CD14-positive monocyte (primary cell): ENCODE data around the gene VSTM4. TPM values are rescaled to one million over a fixed set of nuclear protein-coding genes. Genes with fewer than 3 reads are reported as not detected.

Experiments
- DNase-seq, 3 donors: peaks; one replicate each; pipeline ENCODE4 v3.0.0-alpha.2; 2011 to 2022
- H2AFZ ChIP-seq: 2 replicates; pipeline ENCODE4 v1.6.0; 2012; ENCODE audit warnings: mild to moderate bottlenecking, low read depth, low read length, inconsistent platforms; ENCODE audit not compliant: insufficient read depth, poor library complexity, severe bottlenecking
- H3K27ac ChIP-seq, 2 donors: 1 replicate in 1 of 2; 2 replicates in 1 of 2; pipeline ENCODE4 v1.5.1; 2012 to 2013; ENCODE audit warnings: low read length in 2 of 2, control low read depth in 1 of 2, inconsistent platforms in 1 of 2, low read depth in 1 of 2, mild to moderate bottlenecking in 1 of 2
- H3K27me3 ChIP-seq, 2 donors: one replicate each; pipeline versions ENCODE4 v1.6.0 to v1.6.1; 2011 to 2013; ENCODE audit warnings: low read length in 2 of 2; ENCODE audit not compliant: control insufficient read depth in 2 of 2, insufficient read depth in 2 of 2
- H3K36me3 ChIP-seq, 2 donors: replicated peaks in 1 of 2; 1 replicate in 1 of 2; 2 replicates in 1 of 2; pipeline versions ENCODE4 v1.5.1 to v1.6.1; 2012 to 2013; ENCODE audit warnings: low read length in 2 of 2, control low read depth in 1 of 2, inconsistent platforms in 1 of 2, mild to moderate bottlenecking in 1 of 2; ENCODE audit not compliant: insufficient read depth in 2 of 2, control insufficient read depth in 1 of 2
- H3K4me1 ChIP-seq, 2 donors: 1 replicate in 1 of 2; 2 replicates in 1 of 2; pipeline versions ENCODE4 v1.5.1 to v1.6.1; 2012 to 2013; ENCODE audit warnings: low read length in 2 of 2, control low read depth in 1 of 2, inconsistent platforms in 1 of 2, mild to moderate bottlenecking in 1 of 2, moderate library complexity in 1 of 2; ENCODE audit not compliant: insufficient read depth in 2 of 2, control insufficient read depth in 1 of 2
- H3K4me2 ChIP-seq: replicated peaks from 2 replicates; pipeline ENCODE3; 2012; ENCODE audit warnings: low read length, moderate library complexity, mild to moderate bottlenecking; ENCODE audit not compliant: poor library complexity, severe bottlenecking; ENCODE audit errors: extremely low read depth
- H3K4me3 ChIP-seq, 3 experiments: fragments of 200-600 bp in 1 of 3; sonication (generic) in 1 of 3; replicated peaks in 1 of 3; 1 replicate in 2 of 3; 2 replicates in 1 of 3; pipeline ENCODE4 v1.5.1; 2011 to 2013; ENCODE audit warnings: low read length in 3 of 3, mild to moderate bottlenecking in 3 of 3, control low read depth in 2 of 3, low read depth in 2 of 3, inconsistent platforms in 1 of 3, moderate library complexity in 1 of 3
- H3K79me2 ChIP-seq: 2 replicates; pipeline ENCODE4 v1.6.0; 2012; ENCODE audit warnings: mild to moderate bottlenecking, control low read depth, inconsistent platforms, low read length, moderate library complexity; ENCODE audit not compliant: insufficient read depth
- H3K9ac ChIP-seq: 2 replicates; pipeline ENCODE4 v1.6.0; 2017; ENCODE audit warnings: low read length, mild to moderate bottlenecking; ENCODE audit not compliant: insufficient read depth, poor library complexity, severe bottlenecking
- H3K9me3 ChIP-seq, 2 donors: replicated peaks in 1 of 2; 1 replicate in 1 of 2; 2 replicates in 1 of 2; pipeline versions ENCODE4 v1.5.1 to v1.6.1; 2012 to 2013; ENCODE audit warnings: low read length in 2 of 2, control low read depth in 1 of 2; ENCODE audit not compliant: control insufficient read depth in 1 of 2, insufficient read depth in 1 of 2
- H4K20me1 ChIP-seq: 2 replicates; pipeline ENCODE4 v1.6.0; 2012; ENCODE audit warnings: mild to moderate bottlenecking, low read length, control low read depth, moderate library complexity; ENCODE audit not compliant: insufficient read depth
- H3K27ac Mint-ChIP-seq, 7 donors: one replicate each; pipeline ENCODE4 v1.8.0; 2020; ENCODE audit warnings: mild to moderate bottlenecking in 7 of 7, mixed read lengths in 7 of 7, moderate library complexity in 6 of 7, inconsistent platforms in 2 of 7
- H3K27me3 Mint-ChIP-seq, 3 donors: one replicate each; pipeline ENCODE4 v1.8.0; 2021 to 2022; ENCODE audit warnings: low read depth in 3 of 3, mild to moderate bottlenecking in 3 of 3, mixed read lengths in 3 of 3, moderate library complexity in 3 of 3, inconsistent platforms in 1 of 3
- H3K36me3 Mint-ChIP-seq, 2 donors: one replicate each; pipeline ENCODE4 v1.8.0; 2020; ENCODE audit warnings: mixed read lengths in 2 of 2, inconsistent platforms in 1 of 2, mild to moderate bottlenecking in 1 of 2
- H3K4me1 Mint-ChIP-seq: one replicate; pipeline ENCODE4 v1.8.0; 2020; ENCODE audit warnings: mild to moderate bottlenecking, mixed read lengths
- H3K4me3 Mint-ChIP-seq, 2 donors: one replicate each; pipeline ENCODE4 v1.8.0; 2020; ENCODE audit warnings: mild to moderate bottlenecking in 2 of 2, mixed read lengths in 2 of 2, moderate library complexity in 1 of 2
- H3K9me3 Mint-ChIP-seq, 7 donors: one replicate each; pipeline ENCODE4 v1.8.0; 2020 to 2022; ENCODE audit warnings: mixed read lengths in 7 of 7, mild to moderate bottlenecking in 6 of 7, moderate library complexity in 6 of 7, inconsistent platforms in 2 of 7
- WGBS: methylation state at CpG from one replicate; pipeline ENCODE4 v1.1.5; 2013; ENCODE audit warnings: missing lambda C conversion rate; ENCODE audit not compliant: insufficient coverage; 5-methylcytosine and 5-hydroxymethylcytosine counted together
- intact Hi-C, 2 donors: fragments of 100-400 bp; cut with micrococcal nuclease; formaldehyde crosslinking; loops; one replicate each; pipeline versions ENCODE4 v1.15.0 to v1.15.1; 2023
- polyA plus RNA-seq, 3 donors: library from polyadenylated mRNA; depleted of rRNA in 1 of 3; unstranded in 2 of 3; stranded (reverse) in 1 of 3; fragments of 300-500 nt in 2 of 3; fragments of >200 nt in 1 of 3; fragmentation: Illumina TruSeq in 2 of 3; gene quantifications; 1 replicate in 2 of 3; 2 replicates in 1 of 3; pipeline ENCODE4 v1.2.3, GENCODE V29; 2012 to 2021
- TF ChIP-seq, protein P1 (sequence below): fragments of 200-600 bp; IDR thresholded peaks from one replicate; pipeline ENCODE4 v1.8.0; 2022; ENCODE audit warnings: antibody characterized with exemption, mild to moderate bottlenecking

VSTM4 gene
- polyA plus RNA-seq, 3 donors = not detected

DNA sequence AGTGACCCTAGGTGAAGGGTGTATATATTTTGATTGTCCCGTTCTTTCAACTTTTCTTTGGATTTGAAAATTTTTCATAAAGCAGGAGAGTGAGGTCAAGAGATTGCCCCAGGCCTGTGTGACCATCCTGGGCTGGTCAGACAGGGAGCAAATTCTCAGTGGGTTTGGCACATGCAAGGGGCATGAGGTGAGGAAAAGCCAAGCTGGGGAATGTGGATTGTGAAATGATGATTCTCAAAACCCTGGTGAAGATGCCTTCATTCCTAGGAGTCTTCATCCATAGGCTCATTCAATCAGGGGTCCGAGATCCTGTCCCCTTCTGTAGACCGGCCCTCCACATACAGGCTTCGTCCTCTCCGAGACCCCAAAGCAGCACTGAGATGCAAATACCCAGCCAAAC, 45.5 kb upstream of the VSTM4 start:
- Mint-ChIP-seq H3K27me3 (peaks cover 0 to 7% (median 6%) of the 10 kb centered on the region in 3 donors), H3K9me3 (no peaks in the 10 kb centered on the region), H3K36me3 (no peaks in the 10 kb centered on the region), H3K27ac (no peak overlapping the region), H3K4me1 (peaks cover 14% of the 10 kb centered on the region), H3K4me3 (no peak overlapping the region)
- Histone ChIP-seq H3K79me2 (no peaks in the 10 kb centered on the region), H2AFZ (no peak overlapping the region), H3K9me3 (no peaks in the 10 kb centered on the region), H3K27ac (no peak overlapping the region), H3K27me3 (no peaks in the 10 kb centered on the region), H3K9ac (no peak overlapping the region), H3K4me2 (no peak overlapping the region), H3K36me3 (no peaks in the 10 kb centered on the region), H4K20me1 (no peaks in the 10 kb centered on the region), H3K4me1 (no peaks in the 10 kb centered on the region), H3K4me3 (no peak overlapping the region)
- 100% methylated on average over 1 of the region's 5 CpGs for WGBS
- TF ChIP-seq, protein P1, sequence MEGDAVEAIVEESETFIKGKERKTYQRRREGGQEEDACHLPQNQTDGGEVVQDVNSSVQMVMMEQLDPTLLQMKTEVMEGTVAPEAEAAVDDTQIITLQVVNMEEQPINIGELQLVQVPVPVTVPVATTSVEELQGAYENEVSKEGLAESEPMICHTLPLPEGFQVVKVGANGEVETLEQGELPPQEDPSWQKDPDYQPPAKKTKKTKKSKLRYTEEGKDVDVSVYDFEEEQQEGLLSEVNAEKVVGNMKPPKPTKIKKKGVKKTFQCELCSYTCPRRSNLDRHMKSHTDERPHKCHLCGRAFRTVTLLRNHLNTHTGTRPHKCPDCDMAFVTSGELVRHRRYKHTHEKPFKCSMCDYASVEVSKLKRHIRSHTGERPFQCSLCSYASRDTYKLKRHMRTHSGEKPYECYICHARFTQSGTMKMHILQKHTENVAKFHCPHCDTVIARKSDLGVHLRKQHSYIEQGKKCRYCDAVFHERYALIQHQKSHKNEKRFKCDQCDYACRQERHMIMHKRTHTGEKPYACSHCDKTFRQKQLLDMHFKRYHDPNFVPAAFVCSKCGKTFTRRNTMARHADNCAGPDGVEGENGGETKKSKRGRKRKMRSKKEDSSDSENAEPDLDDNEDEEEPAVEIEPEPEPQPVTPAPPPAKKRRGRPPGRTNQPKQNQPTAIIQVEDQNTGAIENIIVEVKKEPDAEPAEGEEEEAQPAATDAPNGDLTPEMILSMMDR = no peak
- DNase-seq = no peak
- intact Hi-C loops = no loop called here

DNA sequence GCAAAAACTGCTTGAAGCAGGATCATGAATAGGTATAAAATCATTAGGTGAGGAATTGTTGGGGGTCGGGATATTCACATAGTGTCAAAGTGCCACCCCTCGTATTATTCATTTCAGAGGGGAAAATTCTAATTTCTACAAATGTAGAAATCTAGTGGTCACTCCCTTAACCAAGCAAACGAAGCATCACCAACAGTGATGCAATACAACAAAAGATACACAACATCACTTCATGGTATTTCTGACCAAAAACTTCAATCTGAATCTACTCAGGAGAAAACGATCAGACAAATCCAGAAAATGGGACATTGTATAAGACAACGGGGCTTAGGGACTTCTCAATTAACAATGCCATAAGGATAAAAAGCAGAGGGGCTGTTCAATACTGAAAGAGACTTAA, 44.8 kb upstream of the VSTM4 start:
- no CpG with 5 or more reads among the region's 5 CpGs for WGBS
- no peak overlapping the region for H2AFZ ChIP-seq
- peaks cover 14% of the 10 kb centered on the region for H3K4me1 Mint-ChIP-seq
- H3K4me3 Mint-ChIP-seq = no peak overlapping the region
- no peak overlapping the region for H3K27ac ChIP-seq
- H3K4me3 ChIP-seq = no peak overlapping the region
- H3K27me3 ChIP-seq = no peaks in the 10 kb centered on the region
- H3K4me2 ChIP-seq = no peak overlapping the region
- H3K9ac ChIP-seq = no peak overlapping the region
- H3K9me3 Mint-ChIP-seq = no peaks in the 10 kb centered on the region
- H3K36me3 Mint-ChIP-seq = no peaks in the 10 kb centered on the region
- TF ChIP-seq, protein P1 = no peak
- H3K27ac Mint-ChIP-seq = no peak overlapping the region
- no peaks in the 10 kb centered on the region for H3K4me1 ChIP-seq
- H3K36me3 ChIP-seq = no peaks in the 10 kb centered on the region
- H3K27me3 Mint-ChIP-seq = peaks cover 0 to 7% (median 6%) of the 10 kb centered on the region in 3 donors
- intact Hi-C loops = no loop called here
- no peaks in the 10 kb centered on the region for H4K20me1 ChIP-seq
- H3K79me2 ChIP-seq = no peaks in the 10 kb centered on the region
- H3K9me3 ChIP-seq = no peaks in the 10 kb centered on the region
- DNase-seq = no peak
